ENCODE results near the gene BTBD17.
A peak's percentile ranks its signal among the peaks of the same experiment; 100 is the strongest.

The BTBD17 gene

GRCh38 chr17:74357466-74357809, 4.2 kb downstream of the BTBD17 start:
- DNase-seq, result no peak

GRCh38 chr17:74356646-74357465, 4.8 kb downstream of the BTBD17 start:
- peak; percentile 66 for DNase-seq

DNA sequence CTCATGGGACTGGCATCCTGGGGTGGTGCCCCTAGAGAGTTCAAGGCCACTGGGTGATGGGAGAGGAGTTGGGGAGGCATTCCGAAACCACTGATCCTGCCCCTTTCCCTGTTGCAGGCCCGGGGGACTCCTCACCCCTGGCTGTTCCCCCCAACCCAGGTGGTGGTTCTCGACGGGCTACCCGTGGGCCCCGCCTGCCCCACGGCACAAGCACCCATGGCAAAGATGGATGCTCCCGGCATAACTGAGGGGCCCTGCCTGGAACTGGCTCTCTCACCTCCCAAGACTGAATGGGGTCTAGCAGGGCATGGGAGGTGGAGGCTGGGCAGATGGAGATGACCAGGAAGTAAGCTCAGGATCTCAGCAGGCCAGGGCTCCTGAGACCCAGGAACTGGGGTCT, 6.6 kb downstream of the BTBD17 start:
- DNase-seq, result no peak

- DNase-seq, result no peak
Observed at GRCh38 chr17:74354561-74354960, 7.1 kb downstream of the BTBD17 start.

DNA sequence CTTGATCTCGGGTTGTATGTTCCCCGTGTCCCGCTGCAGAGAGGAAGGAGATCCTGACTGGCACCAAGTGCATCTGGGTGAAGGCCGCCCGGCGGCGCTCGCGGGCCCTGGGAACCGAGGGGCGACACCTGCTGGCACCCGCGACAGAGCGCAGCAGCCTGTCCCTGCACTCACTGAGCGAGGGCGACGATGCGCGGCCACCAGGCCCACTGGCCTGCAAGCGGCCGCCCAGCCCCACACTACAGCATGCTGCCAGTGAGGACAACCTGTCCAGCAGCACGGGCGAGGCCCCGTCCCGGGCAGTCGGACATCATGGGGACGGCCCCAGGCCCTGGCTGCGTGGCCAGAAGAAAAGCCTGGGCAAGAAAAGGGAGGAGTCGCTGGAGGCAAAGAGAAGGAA, 7.5 kb downstream of the BTBD17 start:
- DNase-seq, result peak; percentile 90

DNA sequence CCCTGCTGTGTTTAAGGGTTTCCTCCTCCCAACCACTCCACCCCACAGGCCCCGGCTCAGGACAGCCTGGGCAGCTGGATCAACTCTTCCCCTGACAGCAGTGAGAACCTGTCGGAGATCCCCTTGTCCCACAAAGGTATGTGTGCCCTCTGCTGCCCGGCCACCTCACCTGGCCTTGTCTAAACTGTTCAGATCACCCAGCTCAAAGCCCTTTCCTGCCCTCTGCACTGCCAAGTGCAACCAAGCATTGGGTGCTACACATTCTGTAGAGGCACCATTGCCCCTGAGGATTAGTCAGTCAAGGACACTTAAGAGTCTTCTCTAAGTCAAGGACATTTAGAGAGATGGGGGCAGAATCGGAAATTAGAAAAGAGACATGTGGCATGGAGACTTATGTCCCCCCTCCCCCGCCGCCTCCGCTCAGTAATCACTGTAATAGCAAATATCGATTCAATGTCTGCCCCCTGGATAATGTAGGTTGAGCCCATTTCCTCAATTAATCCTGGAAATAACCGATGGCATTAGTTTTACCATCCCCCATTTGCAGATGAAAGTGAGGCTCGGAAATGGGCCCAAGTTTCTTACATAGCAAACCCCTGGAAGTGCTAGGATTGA, 8.1 kb downstream of the BTBD17 start:
- DNase-seq, result no peak

- peak; percentile 63 for DNase-seq
Observed at GRCh38 chr17:74351552-74352210, 10.0 kb downstream of the BTBD17 start.

- no peak for DNase-seq
Observed at GRCh38 chr17:74350486-74350885, 11.2 kb downstream of the BTBD17 start.

DNA sequence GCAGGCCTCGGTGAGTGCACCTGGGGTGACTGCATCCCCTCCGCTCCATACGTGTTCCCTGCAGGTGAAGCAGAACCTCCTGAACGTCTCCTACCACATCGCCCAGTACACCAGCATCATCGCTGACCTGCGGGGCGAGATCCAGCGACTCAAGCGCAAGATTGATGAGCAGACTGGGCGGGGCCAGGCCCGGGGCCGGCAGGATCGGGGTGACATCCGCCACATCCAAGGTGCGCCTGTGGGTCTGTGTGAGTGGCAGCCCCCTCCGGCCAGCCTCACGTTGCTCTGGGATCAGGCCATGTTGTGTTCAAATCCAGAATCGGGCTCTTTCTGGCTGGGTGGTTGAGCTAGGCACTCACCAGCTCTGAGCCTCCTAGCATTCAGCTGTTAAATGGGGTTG, 12.5 kb downstream of the BTBD17 start:
- DNase-seq, result no peak

DNA sequence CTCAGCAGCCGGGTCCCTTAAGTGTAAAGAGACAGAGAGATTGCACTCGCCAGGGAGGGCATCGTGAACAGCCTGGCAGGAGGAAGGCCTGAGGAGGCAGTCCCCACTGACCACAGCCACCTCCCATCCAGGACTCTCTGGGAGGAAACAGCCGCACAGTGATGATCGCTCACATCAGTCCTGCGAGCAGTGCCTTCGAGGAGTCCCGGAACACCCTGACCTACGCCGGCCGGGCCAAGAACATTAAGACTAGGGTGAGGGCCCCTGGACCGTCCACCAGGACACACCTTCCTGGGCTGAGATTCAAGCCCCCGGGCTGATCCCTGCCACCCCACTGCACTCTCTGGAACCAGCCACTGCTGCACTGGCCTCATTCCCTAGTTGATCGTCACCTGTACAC, 14.0 kb downstream of the BTBD17 start:
- DNase-seq, result no peak

- DNase-seq, result no peak
Observed at GRCh38 chr17:74345433-74346241, 16.0 kb downstream of the BTBD17 start.

GRCh38 chr17:74344658-74345057, 17.0 kb downstream of the BTBD17 start:
- no peak for DNase-seq

DNA sequence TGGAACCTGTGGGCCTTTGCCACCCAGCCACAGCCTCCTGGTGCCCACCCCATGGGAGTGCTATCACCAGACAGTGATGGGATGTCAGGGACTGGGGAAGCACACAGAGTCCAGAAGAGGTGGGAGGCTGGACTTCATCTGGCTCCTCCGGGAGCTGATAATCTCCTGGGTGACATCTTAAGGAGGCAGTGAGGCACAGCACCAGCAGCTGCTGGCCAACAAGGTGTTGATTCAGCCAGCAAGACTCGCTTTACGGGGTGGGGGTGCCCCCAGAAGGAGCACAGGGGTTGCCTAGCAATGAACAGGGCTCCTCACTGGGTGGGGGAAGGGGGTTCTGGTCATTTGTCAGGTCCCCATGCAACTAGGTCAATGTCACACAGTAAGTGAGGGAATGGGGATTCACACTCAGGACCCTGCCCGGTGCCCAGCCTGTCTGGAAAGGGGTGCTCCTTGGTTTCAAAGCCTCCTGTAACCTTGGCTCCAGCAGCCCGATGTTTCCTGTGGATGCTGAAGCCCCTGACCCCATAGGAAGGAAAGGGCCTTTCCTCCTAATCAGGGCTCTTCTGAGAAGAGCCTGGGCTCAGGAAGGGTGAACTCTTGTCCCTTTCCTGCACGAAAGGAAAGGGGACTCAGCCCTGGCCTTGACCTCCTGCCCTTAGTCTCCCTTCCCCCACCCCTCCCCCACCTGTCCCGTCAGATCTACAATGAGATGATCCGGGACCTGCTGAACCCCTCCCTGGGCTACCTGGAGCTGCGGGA, 18.0 kb downstream of the BTBD17 start:
- DNase-seq, result no peak

- DNase-seq, result no peak
Observed at GRCh38 chr17:74343121-74343520, 18.5 kb downstream of the BTBD17 start.

DNA sequence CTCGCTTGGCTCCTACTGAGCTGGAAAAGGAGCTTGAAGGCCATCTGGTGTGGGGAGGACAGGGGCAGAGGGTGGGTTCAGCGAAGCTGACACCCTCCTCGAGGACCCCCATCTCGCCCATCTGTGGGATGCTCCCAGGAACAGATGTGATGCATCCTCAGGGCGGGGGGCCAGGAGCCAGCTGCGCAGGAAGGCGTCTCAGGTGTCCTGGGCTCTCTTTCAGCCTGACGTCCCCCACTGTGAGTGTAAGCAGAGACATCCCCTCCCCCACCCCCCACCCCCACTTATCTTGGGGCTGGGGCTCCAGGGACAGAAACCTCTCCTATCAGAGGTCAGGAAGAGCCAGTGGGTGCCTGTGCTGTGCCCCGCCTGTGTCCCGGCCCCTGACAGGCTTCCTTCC, 19.4 kb downstream of the BTBD17 start:
- no peak for DNase-seq

GRCh38 chr17:74340470-74341023, 21.1 kb downstream of the BTBD17 start:
- DNase-seq, result no peak

DNA sequence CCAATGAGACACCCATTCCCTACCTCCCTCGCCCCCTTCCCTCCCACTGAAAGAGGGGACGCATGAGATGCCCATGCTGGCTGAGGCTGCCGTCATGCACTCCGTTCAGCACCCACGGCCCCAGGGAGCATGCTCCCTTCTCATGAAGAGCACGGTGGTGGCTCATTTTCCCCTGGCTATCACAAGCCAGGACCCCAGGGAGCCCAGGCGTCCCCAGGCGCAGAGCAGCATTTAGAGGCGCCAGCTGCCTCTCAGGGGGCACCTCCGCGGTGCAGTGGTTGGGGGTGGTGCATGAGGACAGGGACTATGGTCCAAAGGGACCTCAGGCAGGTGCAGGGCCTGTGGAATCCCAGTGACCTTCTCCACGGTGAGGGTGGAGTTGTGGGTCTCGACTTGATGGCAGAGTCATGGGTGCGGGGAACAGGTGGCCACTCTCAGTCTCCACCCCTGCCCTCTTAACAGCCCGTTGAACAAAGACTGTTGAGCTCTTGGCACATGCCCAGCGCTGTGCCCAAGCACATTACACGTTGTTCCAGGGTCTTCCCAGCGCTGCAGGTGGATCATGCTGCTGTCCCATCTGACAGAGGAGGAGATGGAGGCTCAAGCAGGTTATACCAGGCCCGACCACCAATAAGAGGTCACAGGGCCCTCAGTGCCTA, 22.0 kb downstream of the BTBD17 start:
- no peak for DNase-seq

GRCh38 chr17:74337834-74338500, 23.7 kb downstream of the BTBD17 start:
- no peak for DNase-seq

DNA sequence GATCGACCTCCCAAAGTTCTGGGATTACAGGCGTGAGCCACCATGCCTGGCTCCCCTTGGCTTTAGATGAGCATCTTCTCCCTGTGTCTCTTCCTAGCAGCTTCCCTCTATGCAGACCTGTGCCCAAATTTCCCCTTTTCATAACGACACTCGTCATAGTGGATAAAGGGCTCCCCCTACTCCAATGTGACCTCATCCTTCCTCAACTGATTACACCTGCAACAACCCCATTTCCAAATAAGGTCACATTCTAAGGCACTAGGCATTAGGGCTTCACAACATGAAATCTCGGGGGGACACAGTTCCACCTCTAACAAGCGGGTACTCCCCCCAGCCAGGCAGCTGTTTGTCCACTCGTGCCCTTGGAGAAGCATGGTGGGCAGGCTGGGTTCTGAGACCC, 25.4 kb downstream of the BTBD17 start:
- no peak for DNase-seq

DNA sequence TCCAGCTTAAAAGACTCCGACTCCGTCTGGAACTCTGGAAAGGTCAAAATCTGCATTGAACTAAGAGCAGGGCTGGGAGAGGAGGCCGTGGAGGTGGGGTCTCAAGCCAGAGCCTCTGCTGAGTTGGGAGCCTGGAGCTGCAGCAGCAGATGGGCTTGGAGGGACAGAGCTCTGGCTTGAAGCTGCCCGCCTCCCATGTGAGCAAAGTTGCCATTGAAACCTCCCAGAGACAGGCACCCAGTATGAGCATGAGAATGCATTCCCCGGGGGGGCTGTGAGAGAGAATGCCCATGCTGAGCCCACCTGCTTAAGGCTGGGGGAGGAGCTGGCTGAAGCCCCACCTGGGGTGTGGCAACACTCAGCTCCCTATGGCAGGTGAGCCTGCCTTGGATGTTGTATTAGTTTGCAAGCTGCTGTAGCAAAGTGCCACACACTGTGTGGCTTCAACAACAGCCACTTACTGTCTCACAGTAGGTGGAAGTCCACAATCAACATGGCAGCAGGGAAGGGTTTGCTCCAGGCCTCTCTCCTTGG, 26.1 kb downstream of the BTBD17 start:
- no peak for DNase-seq
